ENCODE measurements around the gene TOM1L2.

Gene TOM1L2

GRCh38 chr17:17798010-17798556 lies 174.1 kb downstream of the TOM1L2 start:
- no peak for DNase-seq

- DNase-seq = no peak
Observed at GRCh38 chr17:17797119-17797809, 174.9 kb downstream of the TOM1L2 start.

GRCh38 chr17:17796787-17797061 lies 175.5 kb downstream of the TOM1L2 start:
- no peak for DNase-seq

GRCh38 chr17:17795946-17796786 lies 176.0 kb downstream of the TOM1L2 start:
- DNase-seq = no peak

- no peak for DNase-seq
Observed at GRCh38 chr17:17795296-17795695, 176.9 kb downstream of the TOM1L2 start.

- DNase-seq = no peak
Observed at GRCh38 chr17:17794382-17794781, 177.8 kb downstream of the TOM1L2 start.
